Fibroblast of lung (primary cell): ENCODE measurements around the gene ZNF263.

Experiments used
- EZH2 ChIP-seq: IDR thresholded peaks from 2 replicates; pipeline ENCODE4 v1.5.1; 2012; ENCODE audit warnings: low read length, control low read depth, mild to moderate bottlenecking; ENCODE audit errors: missing control alignments
- TF ChIP-seq, protein P1 (sequence below), 2 donors: IDR thresholded peaks in 1 of 2; conservative IDR thresholded peaks in 1 of 2; 1 replicate in 1 of 2; 2 replicates in 1 of 2; pipeline ENCODE4 v1.5.1; 2011 to 2012; ENCODE audit warnings: low read length in 2 of 2, control low read depth in 1 of 2, inconsistent platforms in 1 of 2, low read depth in 1 of 2, mild to moderate bottlenecking in 1 of 2

- TF ChIP-seq, protein P1, sequence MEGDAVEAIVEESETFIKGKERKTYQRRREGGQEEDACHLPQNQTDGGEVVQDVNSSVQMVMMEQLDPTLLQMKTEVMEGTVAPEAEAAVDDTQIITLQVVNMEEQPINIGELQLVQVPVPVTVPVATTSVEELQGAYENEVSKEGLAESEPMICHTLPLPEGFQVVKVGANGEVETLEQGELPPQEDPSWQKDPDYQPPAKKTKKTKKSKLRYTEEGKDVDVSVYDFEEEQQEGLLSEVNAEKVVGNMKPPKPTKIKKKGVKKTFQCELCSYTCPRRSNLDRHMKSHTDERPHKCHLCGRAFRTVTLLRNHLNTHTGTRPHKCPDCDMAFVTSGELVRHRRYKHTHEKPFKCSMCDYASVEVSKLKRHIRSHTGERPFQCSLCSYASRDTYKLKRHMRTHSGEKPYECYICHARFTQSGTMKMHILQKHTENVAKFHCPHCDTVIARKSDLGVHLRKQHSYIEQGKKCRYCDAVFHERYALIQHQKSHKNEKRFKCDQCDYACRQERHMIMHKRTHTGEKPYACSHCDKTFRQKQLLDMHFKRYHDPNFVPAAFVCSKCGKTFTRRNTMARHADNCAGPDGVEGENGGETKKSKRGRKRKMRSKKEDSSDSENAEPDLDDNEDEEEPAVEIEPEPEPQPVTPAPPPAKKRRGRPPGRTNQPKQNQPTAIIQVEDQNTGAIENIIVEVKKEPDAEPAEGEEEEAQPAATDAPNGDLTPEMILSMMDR (conservative IDR thresholded peaks at IDR 0.05 in 1 of 2, IDR thresholded peaks at IDR 0.05 in 1 of 2; ENCODE audit: low read depth in 1 of 2, low read length in 2 of 2): no peak
- no peak for TF ChIP-seq EZH2
These were observed 22.1 kb downstream of the ZNF263 start, which contains the start of the genes TIGD7 and ZNF75A for GRCh38 chr16:3305109-3306068.
